T-helper 1 cell treated with Interleukin-12 subunit alpha and Interleukin-12 subunit beta and Interleukin-4 antibody, amounts not matched to agents 30 μg/mL and 1 μg/mL, for 36 hours (primary cell): ENCODE measurements around the gene ALAS1.

ENCODE experiments used
- H3K27ac Mint-ChIP-seq: one replicate; pipeline ENCODE4 v1.8.0; 2021; ENCODE audit warnings: mild to moderate bottlenecking, mixed read lengths
- H3K27me3 Mint-ChIP-seq: one replicate; pipeline ENCODE4 v1.8.0; 2021; ENCODE audit warnings: low read depth, mixed read lengths
- H3K36me3 Mint-ChIP-seq: one replicate; pipeline ENCODE4 v1.8.0; 2021; ENCODE audit warnings: low read depth, mixed read lengths
- H3K4me1 Mint-ChIP-seq: one replicate; pipeline ENCODE4 v1.8.0; 2021; ENCODE audit warnings: low read depth, mixed read lengths
- H3K4me3 Mint-ChIP-seq: one replicate; pipeline ENCODE4 v1.8.0; 2021; ENCODE audit warnings: mild to moderate bottlenecking, moderate library complexity, mixed read lengths
- H3K9me3 Mint-ChIP-seq: one replicate; pipeline ENCODE4 v1.8.0; 2021; ENCODE audit warnings: mixed read lengths

The ALAS1 gene

GRCh38 chr3:52248165-52248541 is 50.2 kb downstream of the ALAS1 start:
- H3K9me3 Mint-ChIP-seq = no peaks in the 10 kb centered on the region
- H3K4me1 Mint-ChIP-seq = peaks cover 75% of the 10 kb centered on the region
- H3K36me3 Mint-ChIP-seq = peaks cover 52% of the 10 kb centered on the region
- H3K27ac Mint-ChIP-seq = peak overlapping the region; percentile 85
- H3K27me3 Mint-ChIP-seq = no peaks in the 10 kb centered on the region
- no peak overlapping the region for H3K4me3 Mint-ChIP-seq

GRCh38 chr3:52248816-52249547 is 51.0 kb downstream of the ALAS1 start:
- H3K27me3 Mint-ChIP-seq = no peaks in the 10 kb centered on the region
- H3K4me3 Mint-ChIP-seq = peak overlapping the region; percentile 37
- H3K9me3 Mint-ChIP-seq = no peaks in the 10 kb centered on the region
- H3K27ac Mint-ChIP-seq = peak overlapping the region; percentile 77
- peaks cover 53% of the 10 kb centered on the region for H3K36me3 Mint-ChIP-seq
- peaks cover 76% of the 10 kb centered on the region for H3K4me1 Mint-ChIP-seq

- Mint-ChIP-seq H3K9me3 (no peaks in the 10 kb centered on the region), H3K36me3 (peaks cover 58% of the 10 kb centered on the region), H3K27me3 (no peaks in the 10 kb centered on the region), H3K4me1 (peaks cover 76% of the 10 kb centered on the region), H3K4me3 (peak overlapping the region; percentile 7), H3K27ac (peak overlapping the region; percentile 77)
These were observed 51.7 kb downstream of the ALAS1 start for GRCh38 chr3:52249683-52250082.

GRCh38 chr3:52250122-52250521 is 52.2 kb downstream of the ALAS1 start:
- Mint-ChIP-seq H3K27me3 (no peaks in the 10 kb centered on the region), H3K36me3 (peaks cover 59% of the 10 kb centered on the region), H3K27ac (peak overlapping the region; percentile 77), H3K9me3 (no peaks in the 10 kb centered on the region), H3K4me3 (no peak overlapping the region), H3K4me1 (peaks cover 74% of the 10 kb centered on the region)

- Mint-ChIP-seq H3K9me3 (no peaks in the 10 kb centered on the region), H3K4me1 (peaks cover 79% of the 10 kb centered on the region), H3K27ac (peak overlapping the region; percentile 98), H3K4me3 (peak overlapping the region; percentile 89), H3K27me3 (no peaks in the 10 kb centered on the region), H3K36me3 (peaks cover 69% of the 10 kb centered on the region)
These were observed 55.6 kb downstream of the ALAS1 start for GRCh38 chr3:52253314-52254304.

- peaks cover 72% of the 10 kb centered on the region for H3K36me3 Mint-ChIP-seq
- peak overlapping the region; percentile 98 for H3K27ac Mint-ChIP-seq
- H3K9me3 Mint-ChIP-seq = no peaks in the 10 kb centered on the region
- H3K4me3 Mint-ChIP-seq = peak overlapping the region; percentile 65
- peaks cover 81% of the 10 kb centered on the region for H3K4me1 Mint-ChIP-seq
- no peaks in the 10 kb centered on the region for H3K27me3 Mint-ChIP-seq
These were observed 56.6 kb downstream of the ALAS1 start for GRCh38 chr3:52254608-52255007.

GRCh38 chr3:52256159-52256558 is 58.2 kb downstream of the ALAS1 start:
- no peaks in the 10 kb centered on the region for H3K9me3 Mint-ChIP-seq
- peaks cover 75% of the 10 kb centered on the region for H3K36me3 Mint-ChIP-seq
- H3K4me3 Mint-ChIP-seq = no peak overlapping the region
- no peaks in the 10 kb centered on the region for H3K27me3 Mint-ChIP-seq
- no peak overlapping the region for H3K27ac Mint-ChIP-seq
- peaks cover 78% of the 10 kb centered on the region for H3K4me1 Mint-ChIP-seq

GRCh38 chr3:52256622-52257021 is 58.7 kb downstream of the ALAS1 start:
- H3K36me3 Mint-ChIP-seq = peaks cover 80% of the 10 kb centered on the region
- peak overlapping the region; percentile 34 for H3K27ac Mint-ChIP-seq
- no peak overlapping the region for H3K4me3 Mint-ChIP-seq

GRCh38 chr3:52257911-52258310 is 60.0 kb downstream of the ALAS1 start:
- Mint-ChIP-seq H3K27ac (no peak overlapping the region), H3K27me3 (no peaks in the 10 kb centered on the region), H3K4me3 (no peak overlapping the region)

More at GRCh38 chr3:52256622-52257021, 58.7 kb downstream of the ALAS1 start:
- H3K4me1 Mint-ChIP-seq = peaks cover 82% of the 10 kb centered on the region
- H3K9me3 Mint-ChIP-seq = no peaks in the 10 kb centered on the region
- no peaks in the 10 kb centered on the region for H3K27me3 Mint-ChIP-seq

GRCh38 chr3:52259035-52259434 is 61.1 kb downstream of the ALAS1 start:
- no peaks in the 10 kb centered on the region for H3K9me3 Mint-ChIP-seq
- H3K36me3 Mint-ChIP-seq = peaks cover 80% of the 10 kb centered on the region
- peaks cover 81% of the 10 kb centered on the region for H3K4me1 Mint-ChIP-seq
- no peak overlapping the region for H3K4me3 Mint-ChIP-seq
- no peak overlapping the region for H3K27ac Mint-ChIP-seq
- H3K27me3 Mint-ChIP-seq = no peaks in the 10 kb centered on the region

More at GRCh38 chr3:52257911-52258310, 60.0 kb downstream of the ALAS1 start:
- Mint-ChIP-seq H3K4me1 (peaks cover 83% of the 10 kb centered on the region), H3K36me3 (peaks cover 78% of the 10 kb centered on the region), H3K9me3 (no peaks in the 10 kb centered on the region)

GRCh38 chr3:52259448-52259847 is 61.5 kb downstream of the ALAS1 start:
- H3K4me3 Mint-ChIP-seq = no peak overlapping the region
- no peaks in the 10 kb centered on the region for H3K27me3 Mint-ChIP-seq
- H3K4me1 Mint-ChIP-seq = peaks cover 82% of the 10 kb centered on the region
- H3K36me3 Mint-ChIP-seq = peaks cover 81% of the 10 kb centered on the region
- no peak overlapping the region for H3K27ac Mint-ChIP-seq
- no peaks in the 10 kb centered on the region for H3K9me3 Mint-ChIP-seq

GRCh38 chr3:52262447-52262846 is 64.5 kb downstream of the ALAS1 start:
- H3K36me3 Mint-ChIP-seq = peaks cover 77% of the 10 kb centered on the region
- no peaks in the 10 kb centered on the region for H3K9me3 Mint-ChIP-seq
- peak overlapping the region; percentile 35 for H3K4me3 Mint-ChIP-seq
- H3K27me3 Mint-ChIP-seq = no peaks in the 10 kb centered on the region
- peaks cover 64% of the 10 kb centered on the region for H3K4me1 Mint-ChIP-seq
- peak overlapping the region; percentile 62 for H3K27ac Mint-ChIP-seq
